ENCODE measurements around the gene ZNF862.
"Not testable (repeated sequence)": the region's sequence is repeated elsewhere in the genome, so short reads cannot be mapped to it uniquely, and the experiment has no call there.

The ZNF862 gene

DNA sequence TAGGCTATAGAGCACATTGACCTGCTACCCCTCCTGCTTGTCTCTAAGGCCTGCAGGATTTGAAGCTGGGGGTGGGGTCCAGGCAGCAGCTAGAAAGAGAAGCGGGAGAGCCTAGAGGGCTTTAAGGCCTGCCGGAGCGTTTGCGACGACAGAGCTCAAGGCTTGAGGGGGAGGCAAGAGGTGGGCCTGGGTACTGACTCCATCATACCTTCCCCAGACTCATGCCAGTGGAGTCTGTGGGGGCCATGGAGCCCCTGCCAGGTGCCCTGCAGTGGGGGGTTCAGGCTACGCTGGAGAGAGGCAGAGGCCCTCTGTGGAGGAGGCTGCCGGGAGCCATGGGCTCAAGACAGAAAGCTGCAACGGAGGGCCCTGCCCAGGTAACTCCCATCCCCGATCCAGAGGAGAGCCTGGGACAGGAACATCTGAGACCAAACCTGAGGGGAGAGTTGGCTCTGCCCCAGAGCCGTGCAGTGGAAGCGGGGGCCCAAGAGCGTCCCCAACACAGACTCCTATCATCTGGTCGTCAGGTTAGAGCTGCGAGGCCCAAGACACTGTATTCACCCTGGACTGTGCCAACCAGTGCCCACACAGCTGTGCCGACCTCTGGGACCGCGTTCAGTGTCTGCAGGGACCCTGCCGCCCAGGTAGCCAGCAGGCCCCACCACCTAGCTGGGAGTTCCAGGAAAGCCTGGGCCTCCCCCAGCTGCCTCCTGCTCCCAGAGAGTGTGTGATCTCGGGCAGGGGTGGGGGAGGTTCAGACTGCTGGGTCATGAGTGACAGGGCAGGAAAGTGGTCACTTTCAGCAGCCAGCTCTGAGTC, 13.2 kb upstream of the ZNF862 start:
- DNase-seq (ENCODE audit: low spot score) = no peak

DNA sequence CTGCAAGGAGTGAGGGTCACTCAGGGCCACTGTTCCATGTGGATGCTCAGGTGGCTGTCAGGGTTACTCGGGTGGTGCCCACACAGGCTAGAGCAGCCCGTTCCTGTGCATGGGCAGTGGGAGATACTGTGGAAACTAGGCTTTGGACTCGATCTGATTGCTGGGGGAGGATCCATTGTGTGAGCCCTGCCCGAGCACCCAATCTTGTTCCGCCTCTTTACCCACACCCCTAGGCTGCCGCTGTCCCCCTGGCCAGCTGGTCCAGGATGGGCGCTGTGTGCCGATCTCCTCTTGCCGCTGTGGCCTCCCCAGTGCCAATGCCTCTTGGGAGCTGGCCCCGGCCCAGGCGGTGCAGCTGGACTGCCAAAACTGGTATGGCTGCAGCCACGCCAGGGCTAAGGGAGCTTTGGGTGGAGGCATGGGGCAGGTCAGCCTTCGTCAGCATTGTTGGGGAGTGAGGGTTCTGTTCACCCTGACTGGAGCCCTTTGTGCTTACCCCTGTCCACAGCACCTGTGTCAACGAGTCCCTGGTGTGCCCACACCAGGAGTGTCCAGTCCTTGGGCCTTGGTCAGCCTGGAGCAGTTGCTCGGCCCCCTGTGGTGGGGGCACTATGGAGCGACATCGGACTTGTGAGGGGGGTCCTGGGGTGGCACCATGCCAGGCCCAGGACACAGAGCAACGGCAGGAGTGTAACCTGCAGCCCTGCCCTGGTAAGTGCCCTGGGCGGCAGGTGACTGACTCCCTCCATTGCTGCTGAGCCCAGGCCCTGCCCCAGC, 12.4 kb upstream of the ZNF862 start:
- no peak for DNase-seq (ENCODE audit: low spot score)

DNA sequence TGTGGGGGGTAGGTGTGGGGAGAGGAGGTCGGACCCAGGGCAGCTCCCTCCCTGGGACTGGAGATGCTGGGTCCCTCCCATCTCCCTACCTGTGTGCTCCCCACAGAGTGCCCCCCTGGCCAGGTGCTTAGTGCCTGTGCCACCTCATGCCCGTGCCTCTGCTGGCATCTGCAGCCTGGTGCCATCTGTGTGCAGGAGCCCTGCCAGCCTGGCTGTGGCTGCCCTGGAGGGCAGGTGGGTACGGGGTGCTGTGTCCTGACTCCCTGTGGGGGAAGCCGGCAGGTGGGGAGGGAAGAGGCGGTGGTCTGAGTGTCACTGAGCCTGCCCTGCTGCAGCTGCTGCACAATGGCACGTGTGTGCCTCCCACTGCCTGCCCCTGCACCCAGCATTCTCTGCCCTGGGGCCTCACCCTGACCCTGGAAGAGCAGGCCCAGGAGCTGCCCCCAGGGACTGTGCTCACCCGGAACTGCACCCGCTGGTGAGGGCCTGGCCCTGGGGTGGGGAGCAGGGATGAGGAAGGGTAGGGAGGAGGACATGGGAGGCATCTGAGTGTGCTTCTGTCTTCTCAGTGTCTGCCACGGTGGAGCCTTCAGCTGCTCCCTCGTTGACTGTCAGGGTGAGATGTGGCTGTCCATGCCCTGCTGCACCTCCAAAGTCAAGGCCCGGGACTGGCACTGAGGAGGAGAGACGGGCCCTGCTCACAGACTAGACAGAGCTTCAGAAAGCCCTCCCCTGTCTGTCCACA, 11.7 kb upstream of the ZNF862 start:
- no peak for DNase-seq (ENCODE audit: low spot score)

DNA sequence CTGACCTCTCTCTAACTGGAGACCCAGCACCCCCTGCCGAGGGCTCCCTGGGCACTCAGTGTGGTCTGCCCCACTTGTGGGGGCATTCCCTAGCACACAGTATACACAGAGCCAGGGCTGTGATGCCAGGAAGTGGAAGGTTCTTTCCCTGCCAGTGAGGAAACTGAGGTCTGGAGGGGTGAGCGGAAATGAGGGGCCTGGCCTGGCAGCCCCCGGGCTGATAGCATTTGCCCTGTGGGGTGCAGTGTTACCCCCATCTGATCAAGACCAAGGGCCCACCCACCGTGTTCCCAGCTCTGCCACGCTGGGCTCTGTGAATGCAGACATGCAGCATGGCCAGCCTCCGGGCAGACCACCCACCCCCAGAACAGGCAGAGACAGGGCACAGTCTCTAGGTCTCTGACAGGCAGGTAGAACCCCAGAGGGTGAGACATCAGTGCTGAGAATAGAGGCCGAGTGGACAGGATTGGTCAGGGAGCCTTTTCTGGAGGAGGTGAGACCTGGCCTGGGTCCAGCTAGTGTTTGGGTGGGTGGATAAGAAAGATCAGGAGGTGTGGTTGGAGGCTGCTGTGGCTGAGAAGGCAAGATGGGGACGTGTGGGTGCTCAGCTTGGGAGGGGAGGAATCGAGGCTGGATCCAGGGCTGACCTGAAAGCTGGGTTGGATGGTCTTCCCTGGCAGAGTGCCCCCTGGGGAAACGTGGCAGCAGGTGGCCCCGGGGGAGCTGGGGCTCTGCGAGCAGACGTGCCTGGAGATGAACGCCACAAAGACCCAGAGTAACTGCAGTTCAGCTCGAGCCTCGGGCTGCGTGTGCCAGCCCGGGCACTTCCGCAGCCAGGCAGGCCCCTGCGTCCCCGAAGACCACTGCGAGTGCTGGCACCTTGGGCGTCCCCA, 10.8 kb upstream of the ZNF862 start:
- DNase-seq (ENCODE audit: low spot score) = no peak

DNA sequence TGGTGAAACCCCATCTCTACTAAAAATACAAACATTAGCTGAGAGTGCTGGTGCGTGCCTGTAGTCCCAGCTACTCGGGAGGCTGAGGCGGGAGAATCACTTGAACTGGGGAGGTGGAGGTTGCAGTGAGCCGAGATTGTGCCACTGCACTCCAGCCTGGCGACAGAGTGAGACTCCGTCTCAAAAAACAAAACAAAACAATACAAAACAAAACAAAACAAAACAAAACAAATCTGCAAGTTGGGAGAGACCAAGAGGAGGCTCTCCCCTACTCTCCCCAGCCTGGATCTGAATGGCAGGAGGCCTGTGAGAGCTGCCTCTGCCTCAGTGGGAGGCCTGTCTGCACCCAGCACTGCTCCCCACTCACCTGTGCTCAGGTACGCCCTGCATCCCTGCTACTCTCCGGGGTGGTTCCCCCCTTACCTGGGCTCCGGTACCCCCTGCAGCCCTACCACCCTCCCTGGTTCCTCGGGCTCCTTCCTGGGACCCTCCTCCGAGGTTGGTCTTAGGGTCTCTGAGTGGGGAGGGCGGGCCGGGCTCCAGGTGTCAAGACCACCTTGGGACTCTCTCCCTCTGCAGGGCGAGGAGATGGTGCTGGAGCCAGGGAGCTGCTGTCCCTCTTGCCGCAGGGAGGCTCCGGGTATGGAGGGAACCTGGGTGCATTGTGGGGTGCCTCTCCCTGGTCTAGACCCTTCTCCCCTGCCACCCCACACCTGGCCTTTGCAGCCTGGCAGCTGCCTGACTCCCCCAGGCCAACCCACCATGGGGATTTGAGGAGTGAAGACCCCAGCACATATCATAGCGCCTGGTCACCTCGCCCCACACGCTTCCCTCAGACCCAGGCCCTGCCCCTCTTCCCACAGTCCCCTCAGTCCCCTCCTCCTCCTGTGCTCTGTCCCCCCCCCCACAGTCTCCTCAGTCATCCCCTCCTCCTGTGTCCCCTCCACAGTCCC, 9.5 kb upstream of the ZNF862 start:
- no peak for DNase-seq (ENCODE audit: low spot score)

DNA sequence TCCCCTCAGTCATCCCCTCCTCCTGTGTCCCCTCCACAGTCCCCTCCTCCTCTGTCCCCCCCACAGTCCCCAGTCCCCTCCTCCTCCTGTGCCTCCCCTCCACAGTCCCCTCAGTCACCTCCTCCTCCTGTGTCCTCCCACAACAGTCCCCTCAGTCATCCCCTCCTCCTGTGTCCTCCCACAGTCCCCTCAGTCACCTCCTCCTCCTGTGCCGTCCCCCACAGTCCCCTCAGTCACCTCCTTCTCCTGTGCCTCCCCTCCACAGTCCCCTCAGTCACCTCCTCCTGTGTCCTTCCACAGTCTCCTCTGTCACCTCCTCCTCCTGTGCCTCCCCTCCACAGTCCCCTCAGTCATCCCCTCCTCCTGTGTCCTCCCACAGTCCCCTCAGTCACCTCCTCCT, 7.6 kb upstream of the ZNF862 start:
- not testable (repeated sequence) for DNase-seq (ENCODE audit: low spot score)

DNA sequence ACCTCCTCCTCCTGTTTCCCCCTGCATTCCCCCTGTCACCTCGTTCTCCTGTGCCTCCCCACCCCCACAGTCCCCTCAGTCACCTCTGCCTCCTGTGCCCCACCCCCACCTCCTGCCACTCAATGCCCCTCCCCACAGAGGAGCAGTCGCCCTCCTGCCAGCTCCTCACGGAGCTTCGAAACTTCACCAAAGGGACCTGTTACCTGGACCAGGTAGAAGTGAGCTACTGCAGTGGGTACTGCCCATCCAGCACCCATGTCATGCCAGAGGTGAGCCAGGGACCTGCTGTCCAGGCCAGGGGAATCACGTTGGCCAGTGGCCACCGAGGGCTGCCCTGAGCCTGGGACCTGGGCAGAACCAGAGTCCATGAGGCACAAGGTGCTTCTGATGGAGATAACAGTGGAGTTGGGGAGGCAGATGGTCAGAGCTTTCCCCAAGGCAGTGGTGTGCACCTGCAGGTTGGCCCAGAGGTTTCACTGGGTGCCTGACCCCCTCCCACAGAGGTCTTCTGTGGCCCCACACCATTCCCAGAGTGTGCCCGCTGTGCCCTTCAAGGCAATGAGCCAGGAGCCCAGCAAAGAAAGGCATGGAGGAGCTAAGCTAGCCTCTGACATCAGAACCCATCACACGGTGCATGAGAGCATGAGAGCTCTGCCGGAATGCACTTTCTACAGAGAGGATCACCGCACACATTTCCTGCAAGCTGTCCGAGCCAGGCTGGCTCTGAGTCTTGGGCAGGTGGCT, 7.0 kb upstream of the ZNF862 start:
- no peak for DNase-seq (ENCODE audit: low spot score)

DNA sequence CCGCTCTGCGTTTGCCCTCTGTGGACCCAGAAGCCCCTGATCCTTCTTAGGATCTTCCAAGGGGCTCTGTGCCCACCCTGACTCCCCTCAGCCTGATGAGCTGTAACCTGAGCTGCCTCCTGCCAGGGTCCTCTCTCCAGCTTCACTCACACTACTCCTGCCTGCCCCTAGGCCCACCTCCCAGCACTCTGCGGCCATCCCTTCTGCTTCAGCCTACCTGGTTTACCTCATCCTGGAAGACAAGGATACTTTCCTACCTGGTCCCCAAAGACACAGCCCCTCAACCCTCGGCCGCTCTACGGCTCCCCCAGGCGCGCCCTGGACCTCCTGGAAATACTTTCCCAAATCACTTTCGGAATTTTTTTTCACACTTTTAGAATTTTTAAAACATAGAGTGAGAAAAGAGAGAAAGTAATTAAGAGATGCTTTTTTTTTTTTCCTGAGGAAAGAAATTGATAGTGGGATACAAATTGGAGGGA, 6.4 kb upstream of the ZNF862 start:
- DNase-seq (ENCODE audit: low spot score) = no peak

DNA sequence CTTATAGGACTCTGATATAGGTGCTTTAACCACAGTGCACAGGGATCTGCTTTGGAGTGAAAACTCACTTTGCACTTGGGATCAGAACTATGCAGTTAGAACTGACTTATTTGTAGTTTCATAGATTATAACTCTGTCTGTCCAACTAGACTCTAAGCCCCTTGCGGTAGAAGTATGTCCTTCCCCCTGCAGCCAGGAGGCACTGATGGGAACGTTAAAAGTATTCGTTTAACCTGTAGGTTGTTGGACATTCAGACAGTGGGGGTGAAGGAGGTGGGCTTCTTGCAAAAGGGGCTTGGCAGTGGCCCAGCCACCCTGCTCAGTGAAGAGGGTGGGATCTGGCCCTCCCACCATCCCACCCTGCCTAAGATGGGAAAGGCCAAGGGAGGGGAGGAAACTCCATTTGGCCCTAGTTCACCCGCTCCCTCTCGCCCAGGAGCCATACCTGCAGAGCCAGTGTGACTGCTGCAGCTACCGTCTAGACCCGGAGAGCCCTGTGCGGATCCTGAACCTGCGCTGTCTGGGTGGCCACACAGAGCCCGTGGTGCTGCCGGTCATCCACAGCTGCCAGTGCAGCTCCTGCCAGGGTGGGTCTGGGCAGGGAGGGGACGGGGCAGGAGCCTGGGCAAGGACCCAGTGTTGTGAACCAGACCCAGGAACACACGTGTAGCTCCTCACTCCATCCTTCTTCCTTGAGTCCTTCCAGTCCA, 5.7 kb upstream of the ZNF862 start:
- DNase-seq (ENCODE audit: low spot score) = no peak

DNA sequence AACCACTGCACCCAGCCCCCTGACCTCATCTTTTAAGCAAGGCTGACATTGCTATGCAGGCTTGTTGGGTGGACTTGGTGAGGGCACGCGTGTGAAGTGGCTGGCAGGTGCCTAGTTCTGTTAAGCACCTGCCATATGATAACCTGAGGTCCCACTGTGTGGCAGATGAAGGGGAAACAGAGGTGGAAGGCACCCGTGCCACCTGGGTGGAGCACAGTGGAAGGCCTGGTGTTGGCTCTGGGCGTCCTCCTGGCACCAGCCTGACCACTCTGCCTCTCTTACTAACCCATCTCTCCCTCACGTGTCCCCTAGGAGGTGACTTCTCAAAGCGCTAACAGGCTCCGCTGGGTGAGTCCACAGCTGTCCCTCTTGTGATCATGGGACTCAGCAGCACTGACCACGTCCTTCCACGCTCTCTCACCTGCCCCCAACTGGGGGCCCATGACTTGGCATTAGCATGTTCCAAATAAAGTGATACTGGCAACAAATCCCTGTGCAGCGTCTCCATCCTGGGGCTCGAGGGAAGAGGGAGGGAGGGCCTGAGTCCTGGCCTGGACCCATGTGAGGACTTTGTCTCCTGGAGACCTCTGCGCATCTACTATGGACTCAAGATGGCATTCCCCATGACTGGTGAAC, 4.6 kb upstream of the ZNF862 start:
- DNase-seq (ENCODE audit: low spot score) = no peak

DNA sequence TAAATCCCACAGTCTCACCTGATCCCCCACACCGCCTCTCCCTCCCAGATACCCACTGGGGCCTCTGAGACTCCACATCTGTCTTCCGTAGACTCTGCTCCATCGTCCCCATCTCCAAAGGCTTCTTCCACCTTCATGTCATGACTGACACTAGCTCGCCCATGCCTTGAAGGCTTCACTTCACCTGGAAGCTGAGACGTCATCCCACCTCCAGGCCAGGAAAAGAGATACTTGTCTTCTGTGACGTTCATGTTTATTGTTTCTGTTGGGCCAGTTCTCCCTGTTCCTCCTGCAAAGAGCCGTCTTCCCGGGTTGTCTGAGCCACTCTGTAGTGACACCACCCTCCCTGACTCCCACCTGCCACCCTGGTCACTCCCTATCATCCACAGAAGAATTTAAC, 3.6 kb upstream of the ZNF862 start:
- DNase-seq (ENCODE audit: low spot score) = no peak

DNA sequence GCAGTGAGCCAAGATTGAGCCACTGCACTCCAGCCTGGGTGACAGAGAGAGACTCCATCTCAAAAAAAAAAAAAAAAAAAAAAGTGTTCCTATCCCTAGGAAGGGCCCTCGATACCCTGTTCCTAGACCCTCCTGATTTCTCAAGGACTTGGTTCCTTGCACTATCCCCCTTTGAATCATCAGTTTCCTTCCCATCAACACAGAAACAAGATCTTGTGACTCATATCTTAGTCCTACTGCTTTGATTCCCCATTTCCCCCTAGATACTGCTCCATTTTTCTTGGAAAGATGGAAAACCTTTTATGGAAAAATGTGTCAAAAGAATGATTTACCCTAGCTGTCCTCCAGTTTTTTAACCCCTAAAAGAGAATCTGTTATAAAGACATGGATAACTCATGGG, 1.7 kb upstream of the ZNF862 start:
- DNase-seq (ENCODE audit: low spot score) = no peak

DNA sequence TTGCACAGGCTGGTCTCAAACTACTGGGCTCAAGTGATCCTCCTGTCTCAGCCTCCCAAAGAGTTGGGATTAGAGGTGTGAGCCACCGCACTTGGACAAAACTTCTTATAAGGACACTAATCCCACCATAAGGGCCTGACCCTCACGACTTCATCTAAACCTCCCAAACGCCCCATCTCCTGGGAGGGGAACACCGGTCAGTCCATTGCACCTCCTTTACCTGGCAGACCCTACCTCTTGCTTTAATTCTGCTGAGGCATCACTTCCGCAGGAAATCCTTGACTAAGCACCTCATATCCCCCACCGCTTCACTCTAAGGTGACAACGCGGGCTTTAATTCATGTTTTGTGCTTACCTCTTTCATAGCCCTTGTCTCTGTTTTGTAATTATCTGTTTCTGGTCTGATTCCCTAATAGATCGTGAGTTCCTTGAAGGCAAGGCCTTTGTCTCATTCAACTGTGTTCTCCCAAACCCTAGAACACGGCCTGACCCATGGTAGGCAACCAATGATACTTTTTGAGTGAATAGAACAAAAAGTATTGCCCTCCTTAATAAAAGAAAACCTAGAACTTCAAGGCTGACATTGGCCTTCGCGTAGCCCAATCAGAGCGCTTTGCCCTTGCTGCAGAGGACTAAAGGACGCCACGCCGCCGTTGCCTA, 481 bp upstream of the ZNF862 start:
- DNase-seq (ENCODE audit: low spot score) = no peak

DNA sequence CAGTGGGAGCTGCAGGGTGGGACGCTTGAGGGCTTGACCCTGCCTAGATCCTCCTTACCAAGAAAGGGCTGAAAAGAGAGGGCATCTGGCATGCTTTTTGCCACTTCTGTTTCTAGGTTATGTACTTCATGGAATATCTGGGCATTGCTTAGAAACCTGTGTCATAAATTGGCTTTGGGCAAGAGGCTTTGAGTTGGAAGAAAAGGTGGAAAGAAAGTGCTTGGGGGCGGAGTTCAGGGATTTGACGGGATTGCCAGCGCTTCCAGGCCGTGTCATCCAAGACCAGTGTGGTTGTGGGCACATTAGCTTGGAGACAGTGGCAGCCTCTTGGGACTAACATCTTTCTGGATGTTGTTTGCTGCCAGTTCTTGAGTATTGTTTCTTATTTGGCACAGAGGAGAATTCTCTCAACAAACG, 825 bp downstream of the ZNF862 start:
- no peak for DNase-seq (ENCODE audit: low spot score)

DNA sequence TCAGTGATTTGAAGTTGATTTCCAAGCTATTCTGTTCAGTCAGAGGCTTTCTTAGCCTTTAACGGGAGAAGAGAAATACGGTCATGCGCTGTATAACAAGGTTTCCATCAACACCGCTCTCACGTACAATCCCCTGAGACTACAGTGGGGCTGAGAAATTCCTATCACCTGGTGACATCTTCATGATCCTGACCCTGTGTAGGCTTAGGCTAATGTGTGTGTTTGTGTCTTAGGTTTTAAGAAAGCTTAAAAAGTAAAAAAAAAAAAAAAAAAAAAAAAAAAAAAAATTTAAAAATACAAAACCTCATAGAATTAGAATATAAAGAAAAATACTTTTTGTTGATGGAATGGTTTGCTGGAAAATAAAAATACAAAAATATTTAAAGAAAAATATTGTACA, 1.8 kb downstream of the ZNF862 start:
- no peak for DNase-seq (ENCODE audit: low spot score)

DNA sequence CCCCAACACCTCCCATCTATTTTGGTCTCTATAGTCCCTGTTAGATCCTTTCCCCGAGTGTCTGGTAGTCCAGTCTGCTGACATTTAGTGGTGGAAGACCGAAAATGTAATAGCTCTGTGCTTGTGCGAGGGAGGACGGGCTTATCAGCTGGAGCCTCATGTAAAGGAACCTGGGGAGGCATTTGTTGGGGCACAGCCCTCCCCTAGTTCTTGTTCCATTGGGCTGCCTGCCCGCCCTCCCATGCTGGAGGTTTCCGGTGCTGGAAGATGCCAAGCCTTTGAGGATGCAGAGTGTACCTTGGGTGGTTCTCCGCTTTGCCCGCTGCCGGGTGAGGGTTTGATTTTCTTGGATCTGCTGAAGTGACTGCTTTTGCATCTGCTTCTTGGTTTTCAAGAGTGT, 5.4 kb downstream of the ZNF862 start:
- DNase-seq (ENCODE audit: low spot score) = no peak

DNA sequence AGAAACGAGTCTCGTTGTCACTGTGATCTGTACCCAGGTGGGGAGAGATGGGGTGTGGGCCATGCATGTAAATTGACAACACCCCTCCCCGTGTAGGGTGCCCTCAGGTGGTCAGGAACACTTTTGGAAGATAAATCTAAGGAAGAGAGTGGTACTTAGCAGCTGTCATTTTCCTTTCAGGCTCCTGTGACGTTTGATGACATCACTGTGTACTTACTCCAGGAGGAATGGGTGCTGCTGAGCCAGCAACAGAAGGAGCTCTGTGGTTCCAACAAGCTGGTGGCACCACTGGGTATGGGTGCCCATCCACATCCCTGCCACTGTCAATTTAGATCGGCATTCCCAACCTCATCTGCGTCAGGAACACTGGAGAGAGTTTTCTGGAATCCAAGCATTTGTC, 6.3 kb downstream of the ZNF862 start:
- DNase-seq (ENCODE audit: low spot score) = no peak
